T-cell (primary cell): ENCODE results near the gene MYLK2. TPM values are rescaled to one million over a fixed set of nuclear protein-coding genes. Genes with fewer than 3 reads are reported as not detected.
"Not testable (repeated sequence)": the region's sequence is repeated elsewhere in the genome, so short reads cannot be mapped to it uniquely, and the experiment has no call there.

Experiments used
- ATAC-seq, 4 experiments: fragments of 200-7000 bp in 3 of 4; fragments of 150-1000 bp in 1 of 4; cut with Tn5 transposase; replicated peaks in 1 of 4; 1 replicate in 3 of 4; 2 replicates in 1 of 4; pipeline ENCODE4 v1.10.0; 2021; ENCODE audit warnings: moderate library complexity in 3 of 4, mild to moderate bottlenecking in 2 of 4, moderate number of reproducible peaks in 1 of 4
- CTCF ChIA-PET, 2 donors: fragments of 300-600 bp; sonication (Branson Sonifier 250); formaldehyde crosslinking; loops; one replicate each; lab custom pipeline; 2022; ENCODE audit warnings: antibody characterized with exemption in 2 of 2; lab: Charles Lee
- POLR2A ChIA-PET, 2 donors: fragments of 300-600 bp; sonication (Branson Sonifier 250); formaldehyde crosslinking; loops; one replicate each; lab custom pipeline; 2022; ENCODE audit warnings: antibody characterized with exemption in 2 of 2; lab: Charles Lee
- DNase-seq, 35 experiments: peaks; one replicate each; pipeline versions ENCODE4 v3.0.0 to v3.0.0-alpha.2; 2013 to 2023
- H3K27ac ChIP-seq: one replicate; pipeline ENCODE4 v1.5.1; 2013; ENCODE audit warnings: low read length
- H3K27me3 ChIP-seq, 2 experiments: replicated peaks in 1 of 2; 1 replicate in 1 of 2; 2 replicates in 1 of 2; pipeline versions ENCODE4 v1.6.1 to v1.7.0; 2013; ENCODE audit warnings: low read length in 1 of 2, mixed read lengths in 1 of 2; ENCODE audit not compliant: control insufficient read depth in 2 of 2, insufficient read depth in 2 of 2; ENCODE audit errors: extremely low read depth in 1 of 2
- H3K36me3 ChIP-seq, 2 donors: 1 replicate in 1 of 2; 2 replicates in 1 of 2; pipeline versions ENCODE4 v1.6.1 to v1.7.0; 2013; ENCODE audit warnings: low read length in 1 of 2; ENCODE audit not compliant: control insufficient read depth in 2 of 2, insufficient read depth in 1 of 2; ENCODE audit errors: extremely low read depth in 1 of 2
- H3K4me1 ChIP-seq, 2 experiments: 1 replicate in 1 of 2; 2 replicates in 1 of 2; pipeline versions ENCODE4 v1.6.1 to v1.7.0; 2013; ENCODE audit warnings: low read length in 2 of 2, mixed read lengths in 1 of 2; ENCODE audit not compliant: insufficient read depth in 2 of 2, control insufficient read depth in 1 of 2; ENCODE audit errors: extremely low read depth in 1 of 2
- H3K4me3 ChIP-seq, 2 donors: 1 replicate in 1 of 2; 2 replicates in 1 of 2; pipeline versions ENCODE4 v1.5.1 to v1.7.0; 2013; ENCODE audit warnings: mild to moderate bottlenecking in 2 of 2, low read length in 1 of 2, moderate library complexity in 1 of 2; ENCODE audit not compliant: control insufficient read depth in 1 of 2; ENCODE audit errors: extremely low read depth in 1 of 2
- H3K9me3 ChIP-seq: 2 replicates; pipeline ENCODE4 v1.7.0; 2013
- H3K27ac Mint-ChIP-seq, 2 donors: one replicate each; pipeline ENCODE4 v1.8.0; 2020 to 2021; ENCODE audit warnings: mild to moderate bottlenecking in 2 of 2, mixed read lengths in 2 of 2
- H3K27me3 Mint-ChIP-seq, 2 donors: one replicate each; pipeline ENCODE4 v1.8.0; 2021 to 2022; ENCODE audit warnings: mixed read lengths in 2 of 2
- H3K36me3 Mint-ChIP-seq: one replicate; pipeline ENCODE4 v1.8.0; 2021; ENCODE audit warnings: mixed read lengths
- H3K4me1 Mint-ChIP-seq, 3 donors: one replicate each; pipeline ENCODE4 v1.8.0; 2020 to 2022; ENCODE audit warnings: mixed read lengths in 3 of 3, mild to moderate bottlenecking in 1 of 3
- H3K4me3 Mint-ChIP-seq, 3 donors: one replicate each; pipeline ENCODE4 v1.8.0; 2020 to 2022; ENCODE audit warnings: mild to moderate bottlenecking in 3 of 3, mixed read lengths in 3 of 3, moderate library complexity in 3 of 3
- H3K9me3 Mint-ChIP-seq, 3 donors: one replicate each; pipeline ENCODE4 v1.8.0; 2020 to 2022; ENCODE audit warnings: mixed read lengths in 3 of 3
- WGBS: methylation state at CpG from one replicate; pipeline ENCODE4 v1.1.5; 2013; ENCODE audit warnings: missing lambda C conversion rate; ENCODE audit not compliant: insufficient coverage; 5-methylcytosine and 5-hydroxymethylcytosine counted together
- total RNA-seq, 35 experiments: library from RNA in 6 of 35; stranded (reverse) in 6 of 35; fragments of 120-200 nt in 1 of 35; gene quantifications; one replicate each; pipeline versions ENCODE4 v1.2.1 to v1.2.4 and lab custom pipeline; 2013 to 2026

MYLK2 gene
- total RNA-seq, 5 donors from 2014 or later (not counting 1 experiment from before 2014, with no cell fraction given), result not detected

DNA sequence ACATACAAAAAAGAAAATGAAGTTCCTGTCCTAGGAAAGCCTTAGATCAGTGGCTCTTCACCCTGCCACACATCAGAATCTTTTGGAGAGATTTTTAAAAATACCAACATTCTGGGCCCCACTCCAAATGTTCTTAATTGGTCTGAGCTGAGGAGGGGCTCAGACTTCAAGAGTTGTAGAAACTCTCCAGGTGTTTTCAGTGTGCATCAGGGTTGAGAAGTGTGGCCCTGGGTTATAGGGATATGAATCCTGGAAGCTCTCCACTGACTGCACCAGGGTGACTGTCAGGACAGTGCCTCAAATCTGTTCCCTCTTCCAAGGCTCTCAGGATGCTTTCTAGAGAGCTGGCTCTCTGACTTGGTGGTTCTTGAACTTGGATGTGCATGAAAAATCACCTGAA is 5.5 kb upstream of the MYLK2 start:
- POLR2A ChIA-PET, result no interaction called here
- DNase-seq (no peak), ATAC-seq (no peak)
- H3K27me3 ChIP-seq, result no peaks in the 10 kb centered on the region
- H3K4me3 ChIP-seq, result no peak overlapping the region
- no peaks in the 10 kb centered on the region for H3K4me1 ChIP-seq
- H3K27ac ChIP-seq, result no peak overlapping the region
- Mint-ChIP-seq H3K27me3 (no peaks in the 10 kb centered on the region), H3K4me3 (no peak overlapping the region), H3K4me1 (no peaks in the 10 kb centered on the region), H3K36me3 (no peaks in the 10 kb centered on the region), H3K27ac (no peak overlapping the region), H3K9me3 (no peaks in the 10 kb centered on the region)
- no peaks in the 10 kb centered on the region for H3K36me3 ChIP-seq
- CTCF ChIA-PET, result interaction anchor here in 1 of 2 donors (0.6 kb wide), 1 partner anchor 20 kb away, joined by 3 read pairs; no protein-coding TSS in a partner anchor
- no peaks in the 10 kb centered on the region for H3K9me3 ChIP-seq

DNA sequence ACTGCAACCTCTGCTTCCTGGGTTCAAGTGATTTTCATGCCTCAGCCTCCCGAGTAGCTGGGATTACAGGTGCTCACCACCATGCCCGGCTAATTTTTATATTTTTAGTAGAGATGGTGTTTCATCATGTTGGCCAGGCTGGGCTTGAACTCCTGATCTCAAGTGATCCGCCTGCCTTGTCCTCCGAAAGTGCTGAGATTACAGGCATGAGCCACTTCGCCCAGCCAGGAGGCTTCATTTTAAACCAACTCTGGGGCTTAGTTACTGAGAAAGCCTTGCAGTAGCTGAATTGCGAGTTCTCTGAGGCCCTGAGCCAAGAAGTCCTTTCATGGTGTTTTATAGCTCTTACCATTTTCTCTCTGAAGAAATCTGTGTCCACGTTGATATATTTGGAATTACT is 5.0 kb upstream of the MYLK2 start:
- H3K36me3 ChIP-seq, H3K9me3 Mint-ChIP-seq, POLR2A ChIA-PET, DNase-seq, ATAC-seq, H3K27ac Mint-ChIP-seq, H3K27ac ChIP-seq, H3K36me3 Mint-ChIP-seq, H3K9me3 ChIP-seq, H3K4me3 Mint-ChIP-seq, H3K4me3 ChIP-seq, H3K27me3 Mint-ChIP-seq, H3K4me1 ChIP-seq, H3K4me1 Mint-ChIP-seq, H3K27me3 ChIP-seq: not testable (repeated sequence)
- WGBS, result 90% methylated on average over 4 of the region's 7 CpGs
- CTCF ChIA-PET, result interaction anchor here in 1 of 2 donors (0.6 kb wide), 1 partner anchor 20 kb away, joined by 3 read pairs; no protein-coding TSS in a partner anchor

DNA sequence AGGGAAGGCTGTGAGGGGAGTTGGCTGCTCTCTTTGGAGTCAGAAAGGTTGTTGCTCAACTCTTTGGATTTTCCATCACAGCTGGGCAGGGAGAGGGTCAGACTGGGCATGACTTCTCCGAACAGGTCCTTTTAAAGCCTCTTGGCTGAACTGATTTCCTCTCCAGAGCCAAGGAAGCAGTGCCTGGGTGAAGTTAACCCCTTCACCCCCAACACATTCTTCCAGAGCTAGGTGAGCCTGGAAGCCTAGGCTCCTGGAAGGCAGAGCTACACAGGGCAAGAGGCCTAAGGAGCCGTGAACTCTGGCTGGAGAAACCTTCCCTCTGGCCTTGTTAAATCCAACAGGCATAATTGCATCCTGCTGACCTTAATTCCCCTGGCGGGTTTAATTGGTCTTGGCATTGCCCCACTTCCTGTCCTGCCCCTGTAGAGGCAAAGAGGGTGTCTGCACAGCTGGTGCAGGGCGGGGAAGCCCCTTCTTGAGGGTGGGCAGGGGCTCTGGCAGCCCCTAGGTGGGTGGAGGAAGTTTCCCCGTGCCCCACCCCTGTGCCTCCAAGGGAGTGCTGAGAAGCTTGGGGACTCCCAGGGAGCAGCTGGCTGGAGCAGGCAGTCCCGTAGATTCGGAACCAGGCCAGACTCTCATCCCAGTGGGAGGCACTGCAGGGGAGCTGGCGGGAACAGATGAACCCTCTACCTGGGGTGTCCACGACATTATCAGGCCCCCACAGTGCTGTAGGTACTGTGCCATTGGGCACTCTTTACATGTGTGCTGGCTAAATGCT is 3.6 kb upstream of the MYLK2 start:
- DNase-seq (no peak), ATAC-seq (no peak)
- Histone ChIP-seq H3K4me3 (no peak overlapping the region), H3K9me3 (no peaks in the 10 kb centered on the region), H3K36me3 (no peaks in the 10 kb centered on the region), H3K27ac (no peak overlapping the region), H3K27me3 (no peaks in the 10 kb centered on the region), H3K4me1 (no peaks in the 10 kb centered on the region)
- ChIA-PET POLR2A (no interaction called here), CTCF (no interaction called here)
- 87% methylated on average over 7 of the region's 9 CpGs for WGBS
- H3K9me3 Mint-ChIP-seq, result no peaks in the 10 kb centered on the region
- no peak overlapping the region for H3K4me3 Mint-ChIP-seq
- no peaks in the 10 kb centered on the region for H3K27me3 Mint-ChIP-seq
- no peak overlapping the region for H3K27ac Mint-ChIP-seq
- H3K4me1 Mint-ChIP-seq, result no peaks in the 10 kb centered on the region
- no peaks in the 10 kb centered on the region for H3K36me3 Mint-ChIP-seq

DNA sequence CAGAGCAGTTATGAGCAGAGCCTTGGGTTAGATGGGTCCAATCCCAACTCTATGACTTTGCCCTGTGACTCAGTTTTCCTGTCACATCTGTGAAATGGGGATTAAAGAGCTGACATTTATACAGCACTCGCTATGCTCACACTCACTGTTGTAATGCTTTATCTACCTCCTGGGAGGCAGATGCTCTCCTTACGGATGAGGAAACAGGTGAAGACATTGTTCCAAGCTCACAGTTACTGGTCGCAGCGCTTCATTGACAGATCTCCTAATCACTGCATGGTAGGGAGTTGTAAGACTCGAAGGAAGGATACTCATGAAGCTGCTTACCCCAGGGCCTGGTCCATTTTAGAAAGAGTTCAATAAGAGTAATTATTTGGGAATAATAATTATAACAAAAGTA is 2.9 kb upstream of the MYLK2 start:
- ChIA-PET CTCF (no interaction called here), POLR2A (no interaction called here)
- no peaks in the 10 kb centered on the region for H3K36me3 ChIP-seq
- H3K4me1 ChIP-seq, result no peaks in the 10 kb centered on the region
- DNase-seq, result no peak
- H3K9me3 ChIP-seq, result no peaks in the 10 kb centered on the region
- no peak overlapping the region for H3K27ac ChIP-seq
- Mint-ChIP-seq H3K27me3 (no peaks in the 10 kb centered on the region), H3K4me3 (no peak overlapping the region), H3K9me3 (no peaks in the 10 kb centered on the region), H3K4me1 (no peaks in the 10 kb centered on the region), H3K27ac (no peak overlapping the region), H3K36me3 (no peaks in the 10 kb centered on the region)
- H3K27me3 ChIP-seq, result no peaks in the 10 kb centered on the region
- ATAC-seq, result no peak
- WGBS, result no CpG with 5 or more reads among the region's 5 CpGs
- H3K4me3 ChIP-seq, result no peak overlapping the region

DNA sequence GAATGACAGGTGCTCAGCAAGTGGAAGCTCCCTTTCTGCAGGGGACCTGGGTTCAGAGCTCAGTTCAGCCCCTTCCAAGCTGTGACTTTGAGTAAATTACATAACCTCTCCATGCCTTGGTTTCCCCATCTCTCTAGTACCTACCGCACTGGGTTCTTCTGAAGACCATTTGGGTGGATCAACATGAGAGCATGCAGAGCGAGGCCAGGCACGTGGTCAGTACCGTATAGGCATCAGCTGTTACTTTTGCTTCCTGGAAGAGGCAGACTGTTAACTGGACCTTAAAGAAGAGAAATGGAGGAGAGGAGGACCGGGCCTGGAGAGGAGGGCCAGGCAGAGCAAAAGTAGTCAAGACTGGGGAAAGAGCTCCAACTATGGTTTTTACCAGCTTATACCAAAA is 1.7 kb upstream of the MYLK2 start:
- no peak overlapping the region for H3K27ac Mint-ChIP-seq
- ATAC-seq (no peak), DNase-seq (no peak)
- no peaks in the 10 kb centered on the region for H3K36me3 ChIP-seq
- H3K27ac ChIP-seq, result no peak overlapping the region
- peaks cover 0 to 5% of the 10 kb centered on the region in 2 donors for H3K27me3 Mint-ChIP-seq
- H3K4me3 ChIP-seq, result no peak overlapping the region
- WGBS, result 89% methylated on average over 3 of the region's 5 CpGs
- peaks cover 0 to 6% of the 10 kb centered on the region in 2 experiments for H3K27me3 ChIP-seq
- ChIA-PET CTCF (interaction anchor here in 1 of 2 donors (0.6 to 1.3 kb wide), 3 partner anchors 8 to 920 kb away, joined by 3 read pairs; no protein-coding TSS in a partner anchor), POLR2A (no interaction called here)
- H3K4me3 Mint-ChIP-seq, result no peak overlapping the region
- no peaks in the 10 kb centered on the region for H3K9me3 ChIP-seq
- no peaks in the 10 kb centered on the region for H3K36me3 Mint-ChIP-seq
- peaks cover 0 to 3% (median 0%) of the 10 kb centered on the region in 3 donors for H3K4me1 Mint-ChIP-seq
- peaks cover 0 to 3% of the 10 kb centered on the region in 2 experiments for H3K4me1 ChIP-seq
- no peaks in the 10 kb centered on the region for H3K9me3 Mint-ChIP-seq

DNA sequence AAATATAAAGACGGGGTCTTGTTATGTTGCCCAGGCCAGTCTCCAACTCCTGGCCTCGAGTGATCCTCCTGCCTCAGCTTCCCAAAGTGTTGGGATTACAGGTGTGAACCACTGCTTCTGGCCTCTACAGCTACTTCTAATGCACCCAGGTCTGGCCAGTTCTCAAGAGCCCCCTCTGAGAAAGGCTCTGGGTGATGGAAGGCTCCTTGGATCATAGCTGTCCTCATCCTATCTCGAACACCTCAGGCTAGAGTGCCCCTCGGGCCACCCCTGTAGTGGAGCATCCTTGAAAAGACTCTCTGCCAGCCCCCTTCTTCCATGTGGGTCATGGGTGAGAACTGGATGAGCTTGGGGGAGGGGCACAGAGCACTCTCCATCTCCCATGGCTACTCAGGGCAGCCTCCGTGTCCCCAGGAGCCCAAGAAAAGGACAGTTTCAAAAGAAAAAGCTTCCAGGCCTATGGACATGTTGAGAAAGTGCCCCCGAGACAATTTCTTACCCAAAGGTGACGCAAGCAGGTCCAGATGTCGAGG is 714 bp upstream of the MYLK2 start:
- no peak overlapping the region for H3K27ac ChIP-seq
- no peak overlapping the region for H3K4me3 ChIP-seq
- Mint-ChIP-seq H3K36me3 (no peaks in the 10 kb centered on the region), H3K4me1 (peaks cover 0 to 8% (median 2%) of the 10 kb centered on the region in 3 donors), H3K27ac (no peak overlapping the region), H3K4me3 (no peak overlapping the region), H3K27me3 (peaks cover 0 to 5% of the 10 kb centered on the region in 2 donors), H3K9me3 (no peaks in the 10 kb centered on the region)
- no peak for DNase-seq
- ChIA-PET POLR2A (no interaction called here), CTCF (interaction anchor here in 1 of 2 donors (1.3 kb wide), 1 partner anchor 35 kb away, joined by 3 read pairs; no protein-coding TSS in a partner anchor)
- H3K9me3 ChIP-seq, result no peaks in the 10 kb centered on the region
- no peak for ATAC-seq
- WGBS, result 82% methylated on average over 4 of the region's 8 CpGs
- H3K4me1 ChIP-seq, result peaks cover 0 to 10% of the 10 kb centered on the region in 2 experiments
- H3K36me3 ChIP-seq, result no peaks in the 10 kb centered on the region
- H3K27me3 ChIP-seq, result peaks cover 0 to 15% of the 10 kb centered on the region in 2 experiments
